Activated CD4-positive, CD25-positive, alpha-beta regulatory T cell (primary cell): ENCODE data around the gene KBTBD13.
"Not testable (repeated sequence)": the region's sequence is repeated elsewhere in the genome, so short reads cannot be mapped to it uniquely, and the experiment has no call there.

ENCODE experiments used
- DNase-seq, 4 experiments: peaks; one replicate each; lab custom pipeline; 2025; lab: John Stamatoyannopoulos, UW

The KBTBD13 gene

DNA sequence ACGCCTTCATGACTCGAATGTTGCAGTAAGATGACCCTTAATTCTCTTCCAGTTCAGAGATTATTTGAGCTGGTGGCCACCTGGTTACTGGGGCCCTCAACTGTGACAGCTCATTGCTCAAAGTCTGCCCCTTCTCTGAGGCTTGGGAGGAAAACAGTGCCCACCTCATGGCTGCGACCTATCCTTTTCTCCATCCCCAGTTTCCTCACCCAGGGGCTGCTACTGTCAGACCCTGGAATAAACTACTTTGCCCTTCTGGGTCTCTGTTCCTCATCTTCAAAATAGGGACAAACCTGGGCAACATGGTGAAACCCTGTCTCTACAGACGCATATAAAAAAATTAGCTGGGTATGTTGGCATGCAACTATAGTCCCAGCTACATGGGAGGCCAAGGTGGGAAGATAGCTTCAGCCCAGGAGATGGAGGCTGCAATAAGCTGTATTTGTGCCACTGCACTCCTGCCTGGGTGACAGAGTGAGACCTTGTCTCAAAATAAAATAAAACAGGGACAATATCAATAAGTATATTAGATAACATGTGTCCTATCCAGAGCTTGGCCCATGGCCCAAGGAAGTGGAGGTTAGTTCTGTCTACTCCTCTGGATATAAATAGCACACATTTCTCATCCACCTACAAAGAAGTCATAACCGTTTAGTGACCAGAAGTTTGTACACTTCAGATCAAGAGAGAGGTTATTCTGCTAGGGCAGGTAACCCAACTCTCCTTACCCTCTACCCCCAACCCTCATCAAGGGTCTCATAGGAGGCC lies 6.6 kb upstream of the KBTBD13 start:
- no peak for DNase-seq

DNA sequence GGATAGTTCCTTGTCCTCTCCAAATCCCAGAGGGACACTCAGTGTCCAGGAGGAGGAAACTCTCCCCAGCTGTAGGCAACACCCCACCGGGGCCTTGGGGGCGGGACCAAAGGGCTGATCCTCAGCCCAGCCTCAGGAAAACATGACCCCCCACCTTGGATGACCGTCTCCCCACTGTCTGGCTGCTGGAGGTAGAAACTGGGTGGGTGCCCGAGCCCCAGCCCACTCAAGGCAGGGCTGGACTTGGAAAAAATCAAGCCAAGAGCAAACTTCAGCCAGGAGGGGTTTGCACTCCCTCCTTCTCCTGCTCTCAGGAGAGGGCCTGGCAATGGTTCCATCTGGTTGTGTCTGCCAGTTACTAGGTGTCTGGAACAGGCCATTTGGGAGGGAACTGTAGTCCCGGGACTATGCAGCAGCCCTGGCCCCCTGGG lies 5.2 kb upstream of the KBTBD13 start:
- DNase-seq, result no peak

DNA sequence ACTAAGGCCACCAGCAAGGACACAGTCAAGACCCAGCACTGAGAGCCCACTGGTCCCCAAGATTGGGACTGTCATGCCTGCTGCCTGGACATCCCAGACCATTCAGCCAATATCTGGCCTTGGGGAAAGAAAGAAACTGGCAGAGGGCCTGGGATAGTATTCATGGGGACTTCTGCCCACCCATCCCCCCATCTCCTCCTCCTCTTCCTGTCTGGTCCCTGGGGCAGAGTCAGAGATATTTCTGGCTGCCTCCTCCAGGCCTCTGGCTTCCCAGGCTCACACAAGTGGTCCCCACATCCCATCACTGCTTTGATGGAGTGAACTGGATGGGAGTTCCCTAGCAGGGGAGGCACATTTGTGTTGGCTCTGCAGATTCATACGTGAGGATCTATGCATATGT lies 4.5 kb upstream of the KBTBD13 start:
- DNase-seq, result no peak

DNA sequence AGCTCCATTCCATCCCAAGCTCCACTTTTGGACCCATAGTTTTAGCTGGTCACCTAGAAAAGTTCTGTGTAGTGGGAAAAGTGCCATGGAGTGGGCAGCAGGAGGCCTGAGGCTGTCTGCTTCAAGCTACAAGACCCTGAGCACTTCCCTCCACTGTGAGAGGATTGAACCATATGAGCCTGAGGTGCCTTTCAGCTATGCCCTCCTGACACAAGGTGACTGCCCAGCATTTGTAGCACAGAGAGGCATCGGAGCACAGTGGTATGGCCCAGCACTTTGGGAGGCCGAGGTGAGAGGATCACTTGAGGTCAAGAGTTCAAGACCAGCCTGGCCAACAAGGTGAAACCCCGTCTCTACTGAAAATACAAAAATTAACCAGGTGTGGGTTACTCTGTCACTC lies 3.9 kb upstream of the KBTBD13 start:
- no peak for DNase-seq

DNA sequence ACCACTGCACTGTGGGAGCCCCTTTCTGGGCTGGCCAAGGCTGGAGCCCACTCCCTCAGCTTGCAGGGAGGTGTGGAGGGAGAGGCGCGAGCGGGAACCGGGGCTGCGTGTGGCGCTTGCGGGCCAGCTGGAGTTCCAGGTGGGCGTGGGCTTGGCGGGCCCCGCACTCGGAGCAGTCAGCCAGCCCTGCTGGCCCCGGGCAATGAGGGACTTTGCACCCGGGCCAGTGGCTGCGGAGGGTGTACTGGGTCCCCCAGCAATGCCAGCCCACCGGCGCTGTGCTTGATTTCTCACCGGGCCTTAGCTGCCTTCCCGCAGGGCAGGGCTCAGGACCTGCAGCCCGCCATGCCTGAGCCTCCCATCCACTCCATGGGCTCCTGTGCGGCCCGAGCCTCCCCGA lies 1.6 kb upstream of the KBTBD13 start:
- DNase-seq, result not testable (repeated sequence)

DNA sequence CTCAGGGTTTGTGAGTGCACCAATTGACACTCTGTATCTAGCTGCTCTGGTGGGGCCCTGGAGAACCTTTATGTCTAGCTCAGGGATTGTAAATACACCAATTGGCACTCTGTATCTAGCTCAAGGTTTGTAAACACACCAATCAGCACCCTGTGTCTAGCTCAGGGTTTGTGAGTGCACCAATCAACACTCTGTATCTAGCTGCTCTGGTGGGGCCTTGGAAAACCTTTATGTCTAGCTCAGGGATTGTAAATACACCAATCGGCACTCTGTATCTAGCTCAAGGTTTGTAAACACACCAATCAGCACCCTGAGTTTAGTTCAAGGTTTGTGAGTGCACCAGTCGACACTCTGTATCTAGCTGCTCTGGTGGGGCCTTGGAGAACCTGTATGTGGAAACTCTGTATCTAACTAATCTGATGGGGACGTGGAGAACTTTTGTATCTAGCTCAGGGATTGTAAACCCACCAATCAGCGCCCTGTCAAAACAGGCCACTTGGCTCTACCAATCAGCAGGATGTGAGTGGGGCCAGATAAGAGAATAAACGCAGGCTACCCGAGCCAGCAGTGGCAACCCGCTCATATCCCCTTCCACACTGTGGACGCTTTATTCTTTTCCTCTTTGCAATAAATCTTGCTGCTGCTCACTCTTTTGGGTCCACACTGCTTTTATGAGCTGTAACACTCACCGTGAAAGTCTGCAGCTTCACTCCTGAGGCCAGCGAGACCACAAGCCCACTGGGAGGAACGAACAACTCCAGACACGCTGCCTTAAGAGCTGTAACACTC lies 745 bp upstream of the KBTBD13 start:
- not testable (repeated sequence) for DNase-seq

DNA sequence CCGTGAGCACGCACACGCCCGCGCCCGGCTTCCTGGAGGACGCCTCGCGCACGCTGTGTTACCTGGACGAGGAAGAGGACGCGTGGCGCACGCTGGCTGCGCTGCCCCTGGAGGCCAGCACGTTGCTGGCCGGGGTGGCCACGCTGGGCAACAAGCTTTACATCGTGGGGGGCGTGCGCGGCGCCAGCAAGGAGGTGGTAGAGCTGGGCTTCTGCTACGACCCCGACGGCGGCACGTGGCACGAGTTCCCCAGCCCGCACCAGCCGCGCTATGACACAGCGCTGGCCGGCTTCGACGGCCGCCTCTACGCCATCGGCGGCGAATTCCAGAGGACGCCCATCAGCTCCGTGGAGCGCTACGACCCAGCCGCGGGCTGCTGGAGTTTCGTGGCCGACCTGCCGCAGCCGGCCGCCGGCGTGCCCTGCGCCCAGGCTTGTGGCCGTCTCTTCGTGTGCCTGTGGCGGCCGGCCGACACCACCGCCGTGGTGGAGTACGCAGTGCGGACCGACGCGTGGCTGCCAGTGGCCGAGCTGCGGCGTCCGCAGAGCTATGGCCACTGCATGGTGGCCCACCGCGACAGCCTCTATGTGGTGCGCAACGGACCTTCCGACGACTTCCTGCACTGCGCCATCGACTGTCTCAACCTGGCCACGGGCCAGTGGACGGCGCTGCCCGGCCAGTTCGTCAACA lies 890 bp downstream of the KBTBD13 start:
- DNase-seq, result no peak

DNA sequence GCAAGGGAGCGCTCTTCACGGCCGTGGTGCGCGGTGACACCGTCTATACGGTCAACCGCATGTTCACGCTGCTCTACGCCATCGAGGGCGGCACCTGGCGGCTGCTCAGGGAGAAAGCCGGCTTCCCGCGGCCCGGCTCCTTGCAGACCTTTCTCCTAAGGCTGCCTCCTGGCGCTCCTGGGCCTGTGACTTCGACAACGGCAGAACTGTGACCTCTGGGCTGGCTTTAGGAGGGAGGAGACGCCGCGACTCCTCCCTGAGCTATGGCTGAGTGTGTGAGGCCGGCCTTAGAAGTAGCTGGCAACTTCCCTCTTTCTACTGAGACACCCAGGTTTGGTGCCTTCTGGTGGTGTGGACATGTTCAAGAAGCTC lies 1.4 kb downstream of the KBTBD13 start:
- DNase-seq, result peak in 2 of 4 experiments; percentile 6 to 14

DNA sequence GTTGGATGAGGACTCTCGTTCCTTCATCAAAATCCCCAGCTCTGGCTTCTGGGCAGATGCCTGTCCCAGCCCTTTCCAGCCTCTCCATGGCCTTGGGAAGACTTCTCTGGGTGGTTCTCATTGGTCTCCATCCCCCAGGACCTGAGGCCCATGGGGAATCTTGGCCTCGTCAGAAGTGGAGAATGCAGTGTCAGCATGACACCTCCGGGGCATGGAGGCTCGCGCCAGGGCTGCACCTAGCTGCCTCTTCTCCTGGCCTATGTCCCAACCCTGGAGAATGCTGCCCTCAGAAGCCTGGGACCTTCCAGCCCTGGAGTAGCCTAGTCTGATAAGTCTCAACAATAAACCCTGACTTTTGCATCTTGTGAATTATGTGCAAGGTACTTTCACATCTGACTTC lies 3.0 kb downstream of the KBTBD13 start:
- DNase-seq, result no peak

DNA sequence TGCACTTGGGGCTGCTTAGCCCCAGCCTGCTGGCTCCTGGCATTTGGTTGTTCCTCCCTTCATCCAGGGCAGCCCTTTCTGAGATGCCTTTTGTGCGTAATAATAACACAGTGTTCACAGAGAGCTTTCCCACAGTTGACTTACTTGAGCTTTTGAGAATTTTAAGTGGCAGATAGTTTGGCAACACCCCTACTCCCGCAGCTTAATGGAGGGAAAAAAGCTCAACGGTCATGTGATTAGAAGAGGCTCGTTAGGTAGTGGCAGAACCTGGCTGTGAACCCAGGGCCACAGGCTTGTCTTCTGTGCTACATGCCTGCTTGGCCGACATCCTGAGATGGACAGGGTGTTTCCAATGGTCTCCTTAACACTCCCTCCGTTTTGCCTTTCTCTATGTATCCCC lies 4.7 kb downstream of the KBTBD13 start:
- DNase-seq, result no peak

DNA sequence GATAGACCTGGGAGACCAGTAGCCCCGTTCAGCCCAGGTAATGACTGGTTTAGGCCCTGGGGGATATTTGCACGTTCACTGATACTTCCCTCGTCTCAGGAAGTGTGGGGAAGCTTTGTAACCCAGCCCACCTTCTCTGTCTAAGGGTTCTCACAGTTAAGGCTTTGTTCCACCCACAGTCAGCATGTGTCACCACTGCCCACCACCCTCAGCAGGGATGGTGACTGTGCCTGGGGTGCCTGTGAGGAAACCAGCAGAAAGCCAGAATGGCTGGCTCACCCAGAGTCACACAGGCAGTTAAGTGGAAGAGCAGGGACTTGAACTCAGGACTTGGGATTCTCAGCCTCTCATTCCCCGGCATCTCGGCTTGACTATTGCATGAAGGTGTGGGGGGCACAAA lies 5.2 kb downstream of the KBTBD13 start:
- no peak for DNase-seq

DNA sequence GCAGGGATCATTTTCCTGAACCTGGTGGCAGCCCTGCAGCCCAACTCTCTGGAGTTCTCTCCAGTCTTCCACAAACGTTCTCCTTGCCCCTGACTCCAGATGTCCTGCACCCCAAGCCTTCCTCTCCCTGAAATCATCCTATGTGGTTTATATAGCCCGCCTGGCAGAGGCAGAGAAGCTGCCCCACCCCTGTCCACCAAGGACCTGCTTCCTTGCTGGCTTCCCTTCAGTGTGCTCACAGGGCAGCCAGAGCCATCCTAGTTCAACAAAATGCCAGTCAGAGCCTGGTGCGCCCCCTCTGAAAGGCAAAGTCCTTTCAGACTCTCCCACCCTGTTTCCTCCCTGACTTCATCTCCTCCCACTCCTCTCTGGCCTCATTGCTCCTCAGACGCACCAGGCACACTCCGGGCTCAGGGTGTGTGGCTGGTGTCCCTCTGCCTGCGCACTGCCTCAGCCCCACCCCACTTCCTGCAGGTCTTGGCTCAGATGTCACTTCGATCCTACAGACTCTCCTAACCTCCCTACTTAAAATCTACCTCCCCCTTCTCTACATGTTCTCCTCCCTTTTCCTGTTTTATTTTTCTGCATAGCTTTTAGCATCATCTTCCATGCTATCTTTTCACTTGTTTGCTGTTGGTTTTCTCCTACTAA lies 5.9 kb downstream of the KBTBD13 start:
- DNase-seq, result no peak

DNA sequence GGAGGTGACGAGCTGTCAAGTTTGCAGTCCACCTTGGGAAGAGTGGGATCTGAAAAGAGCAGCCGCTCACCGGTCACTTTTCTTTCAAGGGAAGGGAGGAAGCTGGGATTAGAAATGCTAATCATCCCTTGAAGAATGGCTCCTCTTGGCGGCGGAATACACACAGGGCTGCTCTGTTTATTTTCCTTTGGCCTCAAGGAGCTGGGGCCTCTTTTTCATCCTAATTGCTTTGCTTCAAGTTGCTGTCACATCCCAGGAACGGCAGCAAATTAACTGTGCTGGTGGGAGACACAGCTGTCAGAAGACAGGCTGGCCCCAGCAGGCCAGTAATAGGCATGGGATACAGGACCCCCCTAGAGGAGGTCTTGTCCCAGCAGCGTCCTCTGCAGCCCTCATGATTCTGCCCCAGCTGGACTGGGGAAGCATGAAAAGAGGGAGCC lies 6.7 kb downstream of the KBTBD13 start:
- no peak for DNase-seq

DNA sequence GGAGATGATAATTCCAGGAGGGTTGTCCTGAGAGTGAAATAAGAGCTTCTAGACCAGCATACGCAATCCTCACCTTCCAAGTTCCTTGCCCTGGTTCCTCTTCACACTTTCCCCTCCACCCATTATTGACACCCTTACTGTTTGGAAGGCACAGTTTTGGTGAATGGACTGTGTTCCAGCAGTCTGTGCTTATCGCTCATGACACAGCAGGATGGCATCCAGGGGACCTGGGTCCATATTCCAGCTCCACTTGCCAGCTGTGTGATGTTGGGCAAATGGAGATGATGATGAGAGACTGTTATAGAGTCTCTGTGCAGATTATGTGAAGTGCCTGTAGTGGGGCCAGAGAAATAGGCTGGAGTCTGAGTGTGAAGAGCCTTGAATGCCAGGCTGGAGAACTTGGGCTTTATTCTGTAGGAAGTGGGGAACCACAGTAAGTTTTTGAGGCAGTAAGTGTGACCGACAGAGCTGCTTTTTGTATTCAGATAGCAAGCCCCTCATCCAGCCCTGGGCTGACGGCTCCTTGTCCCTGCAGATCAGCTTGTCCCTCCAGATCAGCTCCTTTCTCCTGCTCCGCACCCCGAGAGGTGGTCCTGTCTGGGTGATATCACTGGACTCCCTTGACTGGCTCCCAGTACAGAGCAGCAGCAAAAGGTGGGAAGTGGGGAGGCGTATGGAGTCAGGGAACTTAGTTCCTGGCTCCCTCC lies 8.1 kb downstream of the KBTBD13 start:
- no peak for DNase-seq

DNA sequence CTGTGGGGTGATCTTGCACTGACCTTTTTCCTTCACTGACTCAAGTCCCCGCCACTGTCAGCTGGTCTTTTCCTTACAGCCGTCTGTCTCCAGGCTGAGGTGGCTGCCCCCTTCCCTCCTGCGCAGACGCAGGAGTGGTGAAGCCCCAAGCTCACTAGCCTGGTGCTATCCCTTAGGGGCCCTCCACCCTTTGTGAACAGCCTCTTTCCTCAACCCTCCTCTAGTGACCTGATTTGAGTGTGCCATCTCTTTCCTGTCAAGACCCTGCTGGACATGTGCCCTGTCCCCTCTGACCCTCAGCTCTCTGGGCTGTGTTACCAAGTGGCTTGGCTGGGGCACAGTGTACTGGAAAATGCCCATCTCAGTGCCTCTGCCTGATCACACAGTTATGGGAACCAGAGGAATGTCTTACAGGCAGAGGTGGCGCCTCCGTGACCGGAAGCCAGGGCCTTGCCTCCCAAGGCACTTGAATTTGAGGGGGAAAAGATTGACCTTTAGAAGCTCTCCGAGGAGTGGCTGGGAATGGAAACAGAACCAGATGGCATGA lies 8.7 kb downstream of the KBTBD13 start:
- DNase-seq, result no peak

DNA sequence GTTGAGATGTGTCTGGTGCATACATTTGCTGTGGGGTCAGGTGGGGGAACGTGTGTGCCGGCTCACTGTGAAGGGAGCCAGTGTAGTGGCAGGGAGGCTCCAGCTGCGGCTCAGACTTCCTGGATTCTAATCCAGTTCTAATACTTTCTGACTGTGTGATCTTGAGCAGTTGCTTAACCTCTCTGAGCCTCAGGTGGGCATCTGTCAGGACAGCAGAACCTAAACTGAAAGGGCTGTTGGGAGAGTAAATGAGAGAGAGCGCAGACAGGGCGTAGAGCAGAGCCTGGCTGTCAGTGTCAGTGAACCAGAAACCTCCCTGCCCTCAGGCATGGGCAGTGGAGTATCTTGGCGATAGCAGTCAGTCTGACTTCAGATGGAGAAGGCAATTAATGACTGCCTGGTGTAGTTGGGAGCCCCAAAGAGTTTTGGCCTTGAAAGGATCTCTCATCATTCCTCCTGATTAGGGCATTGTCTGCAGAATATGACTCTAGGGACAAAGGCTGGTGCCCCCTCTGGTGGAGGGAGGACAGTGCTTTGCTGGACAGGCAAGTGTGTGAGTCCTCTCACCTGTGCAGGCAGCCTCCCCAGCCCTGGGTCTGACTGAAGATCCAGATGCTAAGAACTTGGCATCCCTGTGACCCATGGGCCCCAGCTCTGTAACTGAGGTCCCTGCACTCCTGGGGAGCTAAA lies 9.6 kb downstream of the KBTBD13 start:
- no peak for DNase-seq

DNA sequence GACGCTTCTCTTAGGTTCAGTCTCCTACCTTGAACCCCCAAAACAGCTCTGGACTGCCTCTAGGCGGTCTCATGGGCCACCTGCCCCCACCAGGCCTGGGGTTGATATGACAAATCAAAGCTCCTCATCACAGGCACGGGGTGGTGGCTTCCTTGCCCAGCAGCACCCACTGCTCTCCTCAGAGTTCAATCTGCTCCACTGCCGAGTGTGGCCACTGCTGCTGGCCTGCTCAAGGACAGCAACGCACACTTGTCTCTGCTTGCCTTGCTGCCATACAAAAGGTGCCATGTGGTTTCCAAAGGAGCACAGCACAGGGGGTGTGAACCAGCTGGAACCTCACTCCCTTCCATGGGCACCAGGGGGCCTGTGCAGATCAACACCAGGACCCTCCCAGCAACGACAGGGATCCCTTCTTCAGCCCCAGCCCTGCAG lies 10.2 kb downstream of the KBTBD13 start:
- no peak for DNase-seq

DNA sequence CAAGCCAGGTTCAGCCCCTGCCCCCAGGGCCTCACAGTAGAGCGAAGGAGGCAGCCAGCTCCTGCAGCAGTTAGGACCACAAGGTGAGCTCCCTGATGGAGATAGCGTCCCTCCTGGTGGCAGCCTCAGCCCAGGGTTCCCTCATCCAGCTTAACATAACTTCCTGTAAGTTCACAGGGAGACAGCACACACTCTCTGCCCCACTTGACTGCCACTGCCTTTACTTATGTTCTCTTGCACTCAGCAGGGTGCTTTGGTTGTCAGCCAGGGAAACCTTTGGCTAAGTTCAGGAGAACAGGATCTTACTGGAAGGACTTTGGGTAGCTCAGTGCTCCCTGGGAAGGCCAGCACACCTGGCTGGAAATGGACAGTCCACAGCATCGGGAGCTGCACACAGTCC lies 10.9 kb downstream of the KBTBD13 start:
- no peak for DNase-seq

DNA sequence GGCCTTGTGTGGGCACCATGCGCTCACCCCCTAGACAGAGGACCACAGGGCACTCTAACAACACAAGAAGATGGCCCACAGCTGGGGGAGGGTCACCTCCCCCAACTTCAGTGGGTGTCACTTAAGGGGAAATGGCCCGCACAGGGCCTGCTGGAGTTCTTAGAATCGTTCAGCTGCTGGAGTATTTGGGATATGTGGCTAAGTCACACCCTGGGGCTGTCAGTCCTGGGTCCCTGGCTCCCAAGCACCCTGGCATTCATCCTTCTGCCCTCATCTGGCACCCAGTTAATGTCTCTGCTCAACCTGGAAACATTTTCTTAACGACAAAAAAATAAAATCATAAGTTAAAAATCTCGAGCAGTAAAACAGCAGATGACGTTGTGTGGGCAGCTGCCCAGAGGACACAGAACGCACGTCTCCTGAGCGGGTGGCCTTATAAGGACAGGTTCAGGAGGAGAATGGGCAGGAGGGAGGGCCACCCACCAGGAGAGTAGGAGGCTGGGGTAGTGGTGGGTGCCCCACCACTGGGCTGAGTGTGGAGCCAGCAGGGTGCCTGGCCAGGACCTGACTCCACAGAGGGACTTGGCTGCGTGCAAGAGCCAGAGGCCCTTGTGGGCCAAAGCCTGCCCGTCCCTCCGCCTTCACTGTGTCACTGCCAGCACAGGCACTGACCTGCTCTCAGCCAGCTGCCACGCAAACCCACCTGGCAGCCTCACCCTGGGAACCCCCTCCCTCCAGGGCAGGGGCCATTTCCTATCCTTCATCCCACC lies 11.5 kb downstream of the KBTBD13 start:
- DNase-seq, result no peak

DNA sequence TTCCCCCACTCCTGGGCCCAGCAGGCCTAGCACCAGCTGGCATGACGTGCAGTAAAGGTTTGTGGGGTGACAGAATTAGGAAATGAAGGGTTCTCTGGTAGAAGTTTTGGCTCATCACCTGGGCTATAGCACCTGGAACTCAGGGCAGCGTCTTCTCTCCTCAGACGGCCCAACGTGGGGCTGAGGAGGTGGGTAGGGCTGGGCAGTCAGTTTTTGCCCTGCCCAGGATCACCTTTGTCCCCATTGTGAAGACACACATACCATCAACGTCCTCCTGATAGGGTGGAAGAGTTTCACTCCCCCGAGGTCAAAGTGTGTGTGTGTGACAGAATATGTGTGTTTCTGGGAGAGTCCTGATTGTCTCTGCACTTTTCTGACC lies 12.1 kb downstream of the KBTBD13 start:
- no peak for DNase-seq
